Activated CD4-positive, alpha-beta T cell treated with anti-CD3 and anti-CD28 coated beads, Interleukin-2, amount 50 U/mL, for 24 hours (primary cell): ENCODE measurements around the gene SCUBE1.

Experiments used
- DNase-seq, 2 donors: peaks; one replicate each; pipeline ENCODE4 v3.0.0-alpha.2; 2020; ENCODE audit warnings: low read depth in 1 of 2, low spot score in 1 of 2

The SCUBE1 gene

DNA sequence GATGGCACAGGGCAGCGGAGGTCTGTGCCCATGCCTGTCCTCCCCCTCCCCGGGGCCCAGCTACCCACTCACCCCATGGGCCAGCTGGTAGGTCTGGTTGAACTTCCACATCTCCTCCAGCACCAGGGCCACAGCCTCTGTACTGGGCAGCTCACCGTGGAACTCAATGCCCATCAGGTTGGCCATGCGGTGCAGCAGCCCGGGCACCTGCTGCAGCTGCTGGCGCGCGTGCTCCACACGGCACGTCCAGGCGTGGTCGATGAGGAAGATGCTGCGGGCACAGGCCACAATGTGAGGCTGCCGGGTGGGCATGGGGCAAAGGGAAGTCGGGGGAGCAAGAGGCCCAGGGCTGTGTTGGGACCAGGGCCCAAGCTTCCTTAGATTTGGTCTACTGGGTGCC, 162.5 kb downstream of the SCUBE1 start:
- DNase-seq = no peak

GRCh38 chr22:43179911-43180195, 163.3 kb downstream of the SCUBE1 start:
- no peak for DNase-seq

DNA sequence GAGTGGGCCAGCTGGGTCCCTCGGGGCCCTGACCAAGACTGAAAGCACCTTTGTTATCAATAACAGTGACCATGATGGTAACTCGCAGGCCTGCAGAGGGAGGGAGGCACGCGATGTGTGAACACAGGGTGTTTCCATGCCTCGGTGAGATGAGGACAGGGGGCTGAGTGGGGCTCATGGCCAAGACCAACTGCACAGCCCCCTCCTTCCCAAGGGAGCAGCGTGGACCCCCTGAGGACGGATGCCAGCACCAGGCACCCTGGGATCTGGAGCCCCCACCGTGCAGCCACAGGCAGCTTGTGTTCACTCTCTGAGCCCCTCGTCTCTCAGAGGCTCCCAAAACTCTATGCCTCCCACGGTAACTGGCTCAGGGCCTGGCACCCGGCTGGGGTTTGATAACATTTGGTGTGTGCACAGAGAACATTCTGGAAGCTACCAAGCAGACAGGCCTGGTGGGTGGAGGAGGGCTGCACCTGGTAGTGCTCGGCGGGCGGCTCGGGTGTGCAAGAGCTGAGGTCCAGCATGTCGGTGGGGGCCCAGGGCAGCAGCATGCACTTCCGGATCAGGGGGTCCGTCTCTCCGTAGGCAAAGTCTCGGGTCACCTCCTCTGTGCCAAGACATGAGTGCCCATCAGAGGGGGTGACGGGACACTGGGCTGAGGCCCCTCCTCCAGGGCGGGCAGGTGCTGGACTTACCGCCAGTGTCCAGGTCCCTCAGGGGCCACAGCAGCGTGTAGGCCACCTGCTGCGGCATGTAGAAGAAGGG, 163.8 kb downstream of the SCUBE1 start:
- no peak for DNase-seq

DNA sequence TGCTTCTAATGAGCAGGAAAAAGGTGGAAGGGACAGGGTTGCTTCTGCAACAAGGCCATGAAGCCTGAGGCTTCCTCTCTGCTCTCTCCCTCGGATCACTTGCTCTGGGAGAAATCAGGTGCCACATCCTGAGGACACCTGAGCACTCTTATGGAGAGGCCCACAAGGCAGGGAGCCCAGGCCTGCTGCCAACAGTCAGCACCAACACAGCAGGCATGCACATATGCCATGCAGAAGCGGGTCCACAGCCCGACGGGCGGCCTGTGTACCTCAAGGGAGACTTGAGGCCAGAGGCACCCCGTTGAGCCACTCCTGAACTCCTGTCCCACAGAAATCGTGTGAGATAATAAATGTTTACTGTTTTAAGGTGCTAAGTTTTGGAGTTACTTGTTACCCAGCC, 165.7 kb downstream of the SCUBE1 start:
- no peak for DNase-seq

GRCh38 chr22:43176090-43176489, 167.1 kb downstream of the SCUBE1 start:
- DNase-seq = no peak

- no peak for DNase-seq
These were observed 168.1 kb downstream of the SCUBE1 start for GRCh38 chr22:43174941-43175531.

DNA sequence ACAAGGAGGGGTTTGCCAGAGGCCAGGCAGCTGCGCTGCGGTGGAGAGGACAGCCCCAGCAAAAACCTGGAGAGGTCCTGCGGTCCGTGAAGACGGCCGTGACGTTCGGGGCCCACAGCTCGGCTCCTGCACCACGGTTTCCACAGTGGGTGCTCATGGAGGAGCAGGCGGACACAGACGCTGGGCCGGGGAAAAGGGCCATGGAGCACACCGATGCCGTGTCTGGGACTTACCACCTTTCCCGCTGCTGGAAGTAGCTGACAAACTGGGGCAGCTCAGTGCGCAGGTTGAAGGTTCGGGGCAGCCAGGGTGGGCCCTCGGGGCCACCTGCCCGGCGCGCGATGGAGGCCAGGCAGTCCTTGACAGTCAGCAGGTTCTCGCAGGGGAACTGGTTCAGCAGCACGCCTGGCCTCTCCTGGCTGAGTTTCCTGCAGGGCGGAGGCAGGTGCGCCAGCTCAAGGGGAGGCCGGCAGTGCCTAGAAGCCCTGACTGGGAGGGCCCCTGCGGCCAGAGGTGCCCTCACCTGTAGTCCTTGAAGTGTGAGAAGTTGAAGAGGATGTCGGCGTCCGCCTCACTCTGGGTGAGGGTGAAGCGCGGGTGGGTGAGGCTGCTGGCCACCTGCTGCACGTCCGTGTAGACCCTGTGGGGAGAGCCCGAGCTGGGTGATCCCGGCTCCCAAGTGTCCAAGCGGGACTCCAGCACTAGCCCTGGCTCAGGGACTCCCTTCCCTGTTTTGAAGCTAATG, 169.0 kb downstream of the SCUBE1 start:
- DNase-seq = no peak

DNA sequence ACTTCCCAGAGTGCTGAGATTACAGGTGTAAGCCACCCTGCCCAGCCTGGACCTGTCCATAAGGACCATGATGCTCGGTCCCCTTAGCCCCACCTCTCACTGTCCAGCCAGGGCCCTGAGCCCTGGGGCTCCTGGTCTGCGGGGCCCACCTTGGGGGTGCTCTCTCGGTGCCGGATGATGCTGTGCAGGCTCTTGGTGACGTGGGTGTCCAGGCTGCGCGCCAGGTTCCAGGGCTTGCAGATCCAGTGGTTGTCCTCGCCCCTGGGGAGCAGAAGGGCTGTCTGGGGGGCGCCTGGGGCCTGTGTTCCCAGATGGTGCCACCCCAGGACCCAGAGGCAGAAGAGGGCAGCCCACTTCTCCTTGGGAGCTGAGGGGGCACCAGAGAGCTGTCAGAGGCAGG, 169.6 kb downstream of the SCUBE1 start:
- no peak for DNase-seq

DNA sequence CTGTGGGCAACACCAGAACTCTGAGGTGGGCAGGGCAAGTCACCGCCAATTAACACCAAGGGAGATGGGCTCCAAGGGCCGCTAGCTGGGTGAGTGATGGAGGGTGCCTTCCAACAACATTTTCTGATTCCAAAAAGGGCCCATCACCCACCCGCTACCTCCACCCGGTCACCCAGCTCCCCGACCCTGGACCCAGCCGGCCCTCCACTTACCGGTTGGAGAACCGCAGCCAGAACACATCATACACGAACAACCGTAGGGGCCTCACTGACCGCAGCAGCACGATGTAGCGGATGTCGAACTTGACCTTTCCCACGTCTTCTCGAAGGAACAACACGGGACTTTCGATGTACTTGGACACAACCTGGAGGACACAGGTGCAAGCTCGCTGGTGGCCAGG, 171.0 kb downstream of the SCUBE1 start:
- no peak for DNase-seq

GRCh38 chr22:43171607-43172006, 171.6 kb downstream of the SCUBE1 start:
- no peak for DNase-seq

DNA sequence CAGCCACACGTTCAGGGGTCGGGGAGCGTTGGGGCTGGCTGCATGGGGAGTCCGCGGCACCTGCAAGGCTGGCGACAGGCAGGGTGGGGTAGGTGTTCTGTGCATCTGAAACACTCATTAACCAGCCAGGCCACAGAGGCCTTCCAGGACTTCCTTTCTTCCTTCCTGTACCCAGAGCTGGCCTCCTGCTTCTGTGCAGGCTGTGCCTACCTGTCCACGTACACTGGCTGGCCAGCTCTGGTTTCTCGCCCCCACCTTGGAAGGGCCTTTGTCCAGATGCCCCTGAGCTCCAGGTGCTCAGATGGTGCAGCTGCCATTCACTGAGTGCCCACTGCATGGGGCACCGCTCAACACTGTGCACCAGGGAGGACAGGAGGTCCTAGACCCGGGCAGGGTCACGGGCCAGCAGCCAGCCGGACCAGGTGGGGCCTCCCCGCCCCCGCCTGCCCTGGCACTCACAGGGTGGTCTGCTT, 172.1 kb downstream of the SCUBE1 start:
- DNase-seq = no peak

GRCh38 chr22:43170131-43170480, 173.1 kb downstream of the SCUBE1 start:
- no peak for DNase-seq

GRCh38 chr22:43169310-43170130, 173.7 kb downstream of the SCUBE1 start:
- DNase-seq = no peak

GRCh38 chr22:43168471-43169309, 174.5 kb downstream of the SCUBE1 start:
- DNase-seq = no peak

DNA sequence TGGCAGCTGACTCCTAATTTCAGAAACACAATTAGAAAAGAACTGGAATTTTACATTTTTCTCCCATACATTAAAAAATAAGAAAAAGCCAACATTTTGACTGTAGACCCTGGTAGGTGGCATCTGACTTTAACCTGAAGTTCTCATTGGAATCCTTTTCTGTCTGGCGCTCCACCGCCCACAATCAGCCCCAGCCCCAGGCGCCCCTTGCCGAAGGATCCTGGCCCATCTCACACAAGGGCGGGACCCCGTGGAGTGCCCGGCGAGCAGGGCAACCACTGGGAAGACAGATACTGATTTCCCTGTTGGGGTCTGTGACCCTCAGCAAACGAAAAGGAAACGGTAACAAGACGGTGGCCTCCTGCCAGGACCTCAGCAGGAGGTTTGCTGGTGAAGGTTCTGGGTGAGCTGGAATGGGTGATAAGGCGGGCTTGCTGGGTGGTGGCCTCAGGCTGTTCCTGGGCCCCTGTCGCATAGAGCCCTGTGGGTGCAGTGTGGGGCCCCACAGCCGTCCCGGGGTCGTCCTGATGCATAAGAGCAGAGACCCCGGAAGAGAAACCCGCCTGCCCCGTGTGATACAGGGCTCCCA, 176.1 kb downstream of the SCUBE1 start:
- DNase-seq = no peak

- DNase-seq = no peak
These were observed 176.8 kb downstream of the SCUBE1 start for GRCh38 chr22:43166132-43166930.

GRCh38 chr22:43164636-43165035, 178.5 kb downstream of the SCUBE1 start:
- no peak for DNase-seq

- no peak for DNase-seq
These were observed 179.9 kb downstream of the SCUBE1 start for GRCh38 chr22:43163241-43163795.
